ENCODE results near the gene RANBP3L. TPM values are rescaled to one million over a fixed set of nuclear protein-coding genes. Genes with fewer than 3 reads are reported as not detected.

RANBP3L gene
- total and polyA plus RNA-seq, 2 of the 4 experiments (the other 2 are of a cell fraction) = not detected

DNA sequence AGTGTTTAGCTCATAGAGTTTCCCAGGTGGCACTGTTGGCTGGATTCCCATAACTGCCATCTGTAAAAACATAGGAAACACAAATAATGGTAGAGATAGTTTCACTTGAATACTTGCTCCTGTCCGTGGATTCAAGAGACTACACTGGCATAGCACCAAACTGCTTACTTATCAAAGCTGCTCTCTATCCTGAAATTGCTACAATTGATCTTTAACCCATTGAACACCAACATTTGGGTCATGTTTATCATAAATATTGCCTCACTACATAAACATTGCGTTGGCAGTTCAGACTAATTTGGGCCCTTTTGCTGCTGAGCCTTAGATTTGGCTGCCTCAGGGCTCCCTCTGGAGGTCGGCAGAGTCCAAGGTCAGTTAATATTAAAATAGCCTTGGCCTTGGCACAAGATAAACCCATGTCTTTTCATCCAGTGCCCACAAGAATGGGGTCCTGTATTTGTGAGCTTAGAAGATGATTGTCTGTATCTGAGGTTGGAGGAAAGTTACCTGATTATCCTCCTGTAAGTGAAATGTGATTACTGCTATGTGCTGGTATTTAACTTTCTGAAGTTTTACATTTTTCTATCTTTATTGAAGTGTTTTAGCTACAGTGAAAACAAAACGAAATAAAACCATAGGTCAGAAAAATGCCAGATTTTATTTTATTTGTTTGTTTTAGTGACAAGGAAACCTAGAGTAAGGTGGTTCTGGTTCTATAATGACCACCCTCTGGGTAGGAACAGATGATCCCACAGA is 4.0 kb upstream of the RANBP3L start:
- in situ Hi-C loops (cut with MboI; ENCODE audit: low sequenced_read_pairs) = loop anchor here (10.0 kb wide), 2 partner anchors 81 to 131 kb away; no protein-coding TSS in a partner anchor
- H3K27me3 ChIP-seq (ENCODE audit: control insufficient read depth, insufficient read depth, low read length) = peaks cover 8% of the 10 kb centered on the region

More for the DNA sequence above, 4.0 kb upstream of the RANBP3L start:
- BruUV-seq (replicated peaks) = no TSS peak
- H3K4me1 ChIP-seq (ENCODE audit: control insufficient read depth, insufficient read depth, low read length) = peaks cover 5% of the 10 kb centered on the region
- H2BK5ac ChIP-seq (ENCODE audit: low read depth, low read length, poor library complexity, severe bottlenecking) = no peak overlapping the region
- no CpG with 5 or more reads among the region's 4 CpGs for WGBS, 2 experiments (ENCODE audit: extremely low coverage in 2 of 2, insufficient read length in 1 of 2)
- POLR2A ChIA-PET (ENCODE audit: unreplicated experiment) = no interaction called here
- no peak overlapping the region for H3K56ac ChIP-seq (ENCODE audit: extremely low read depth, insufficient read depth, low read length)
- no peak overlapping the region for H3K23ac ChIP-seq (ENCODE audit: low read depth, low read length)
- peak; percentile 38 for DNase-seq
- H4K8ac ChIP-seq (ENCODE audit: low read depth in 2 of 2, low read length in 2 of 2) = no peak overlapping the region
- no peak overlapping the region for H2AK9ac ChIP-seq (replicated peaks; ENCODE audit: low read depth, low read length, poor library complexity)
- ATAC-seq (ENCODE audit: low read depth) = peak; percentile 80
- no peak overlapping the region for H4K5ac ChIP-seq (ENCODE audit: low read depth, low read length)
- CTCF ChIA-PET = interaction anchor here (0.6 to 2.1 kb wide), 12 partner anchors 41 to 1169 kb away, joined by 3 to 7 read pairs (median 4); no protein-coding TSS in a partner anchor
- H2BK15ac ChIP-seq (ENCODE audit: low read depth, low read length) = no peak overlapping the region
- H2AK5ac ChIP-seq (ENCODE audit: low read depth, low read length) = no peak overlapping the region
- no peaks in the 10 kb centered on the region for H4K20me1 ChIP-seq (ENCODE audit: insufficient read depth, low read length)
- no peak overlapping the region for H3K9ac ChIP-seq (ENCODE audit: low read depth, low read length)
- H3K79me1 ChIP-seq (ENCODE audit: low read depth in 1 of 2, low read length in 2 of 2) = no peaks in the 10 kb centered on the region
- no peaks in the 10 kb centered on the region for H3K9me3 ChIP-seq (ENCODE audit: control insufficient read depth, insufficient read depth, low read length)
- intact Hi-C loops (cut with micrococcal nuclease) (loop anchor here (1.0 to 10.0 kb wide), 7 partner anchors 40 to 521 kb away; no protein-coding TSS in a partner anchor), dilution Hi-C loops (cut with HindIII; ENCODE audit: low sequenced_read_pairs, unreplicated experiment) (no loop called here)
- H3K27ac ChIP-seq (ENCODE audit: insufficient read depth, low read length) = no peak overlapping the region
- no peak overlapping the region for H3K14ac ChIP-seq (replicated peaks; ENCODE audit: low read depth, low read length)
- peak overlapping the region; percentile 50; the same call in 1 of the 2 replicates for H3K4me2 ChIP-seq (ENCODE audit: low read depth, low read length)
- H3K18ac ChIP-seq (ENCODE audit: low read depth, low read length) = no peak overlapping the region
- no peak overlapping the region for H4K91ac ChIP-seq (ENCODE audit: insufficient read depth, low read depth, low read length)
- H3K36me3 ChIP-seq (ENCODE audit: control insufficient read depth, insufficient read depth, low read length) = no peaks in the 10 kb centered on the region
- TF ChIP-seq NFE2L2 (IDR thresholded peaks at IDR 0.05; ENCODE audit: low read depth, low read length) = no peak
- no peak for TF ChIP-seq FOS (IDR thresholded peaks at IDR 0.05; ENCODE audit: low read depth, low read length)
- TF ChIP-seq CEBPB (IDR thresholded peaks at IDR 0.05; ENCODE audit: low read depth, low read length) = no peak
- TF ChIP-seq RCOR1 (IDR thresholded peaks at IDR 0.05; ENCODE audit: insufficient replicate concordance, low read length) = no peak
- TF ChIP-seq BHLHE40 (IDR thresholded peaks at IDR 0.05; ENCODE audit: low read depth, low read length) = no peak
- TF ChIP-seq, protein P1, sequence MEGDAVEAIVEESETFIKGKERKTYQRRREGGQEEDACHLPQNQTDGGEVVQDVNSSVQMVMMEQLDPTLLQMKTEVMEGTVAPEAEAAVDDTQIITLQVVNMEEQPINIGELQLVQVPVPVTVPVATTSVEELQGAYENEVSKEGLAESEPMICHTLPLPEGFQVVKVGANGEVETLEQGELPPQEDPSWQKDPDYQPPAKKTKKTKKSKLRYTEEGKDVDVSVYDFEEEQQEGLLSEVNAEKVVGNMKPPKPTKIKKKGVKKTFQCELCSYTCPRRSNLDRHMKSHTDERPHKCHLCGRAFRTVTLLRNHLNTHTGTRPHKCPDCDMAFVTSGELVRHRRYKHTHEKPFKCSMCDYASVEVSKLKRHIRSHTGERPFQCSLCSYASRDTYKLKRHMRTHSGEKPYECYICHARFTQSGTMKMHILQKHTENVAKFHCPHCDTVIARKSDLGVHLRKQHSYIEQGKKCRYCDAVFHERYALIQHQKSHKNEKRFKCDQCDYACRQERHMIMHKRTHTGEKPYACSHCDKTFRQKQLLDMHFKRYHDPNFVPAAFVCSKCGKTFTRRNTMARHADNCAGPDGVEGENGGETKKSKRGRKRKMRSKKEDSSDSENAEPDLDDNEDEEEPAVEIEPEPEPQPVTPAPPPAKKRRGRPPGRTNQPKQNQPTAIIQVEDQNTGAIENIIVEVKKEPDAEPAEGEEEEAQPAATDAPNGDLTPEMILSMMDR (conservative IDR thresholded peaks at IDR 0.05; ENCODE audit: low read depth, low read length) = peak; percentile 84
- TF ChIP-seq, protein P2, sequence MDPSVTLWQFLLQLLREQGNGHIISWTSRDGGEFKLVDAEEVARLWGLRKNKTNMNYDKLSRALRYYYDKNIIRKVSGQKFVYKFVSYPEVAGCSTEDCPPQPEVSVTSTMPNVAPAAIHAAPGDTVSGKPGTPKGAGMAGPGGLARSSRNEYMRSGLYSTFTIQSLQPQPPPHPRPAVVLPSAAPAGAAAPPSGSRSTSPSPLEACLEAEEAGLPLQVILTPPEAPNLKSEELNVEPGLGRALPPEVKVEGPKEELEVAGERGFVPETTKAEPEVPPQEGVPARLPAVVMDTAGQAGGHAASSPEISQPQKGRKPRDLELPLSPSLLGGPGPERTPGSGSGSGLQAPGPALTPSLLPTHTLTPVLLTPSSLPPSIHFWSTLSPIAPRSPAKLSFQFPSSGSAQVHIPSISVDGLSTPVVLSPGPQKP (IDR thresholded peaks at IDR 0.05; ENCODE audit: borderline replicate concordance, low read depth, low read length) = no peak
- no peak for TF ChIP-seq POLR2A (IDR thresholded peaks at IDR 0.05; ENCODE audit: low read depth, low read length)
- TF ChIP-seq RAD21 (IDR thresholded peaks at IDR 0.05; ENCODE audit: low read length) = peak; percentile 81
- TF ChIP-seq MAZ (IDR thresholded peaks at IDR 0.05; ENCODE audit: borderline replicate concordance, low read depth, low read length) = no peak
- peak; percentile 74 for TF ChIP-seq SMC3 (IDR thresholded peaks at IDR 0.05; ENCODE audit: low read depth, low read length)
- H3K4ac ChIP-seq (ENCODE audit: low read depth, low read length) = no peak overlapping the region
- H2AFZ ChIP-seq (replicated peaks; ENCODE audit: low read length, poor library complexity) = no peak overlapping the region
- no peak overlapping the region for H2BK120ac ChIP-seq (ENCODE audit: low read depth, low read length)
- H3K4me3 ChIP-seq (ENCODE audit: insufficient read depth, low read depth, low read length) = no peak overlapping the region
- no peak overlapping the region for H2BK20ac ChIP-seq (ENCODE audit: low read depth, low read length)
- no peaks in the 10 kb centered on the region for H3K9me1 ChIP-seq (ENCODE audit: insufficient read depth, low read length)

Measured in IMR-90 (cell line).